Mesothelial cell of epicardium (in vitro differentiated cells): ENCODE measurements around the gene RCVRN. TPM values are rescaled to one million over a fixed set of nuclear protein-coding genes. Genes with fewer than 3 reads are reported as not detected.

Source experiments
- DNase-seq, 2 experiments: peaks; one replicate each; pipeline ENCODE4 v3.0.0; 2021; ENCODE audit warnings: low spot score in 2 of 2; ENCODE audit not compliant: unreplicated experiment in 2 of 2
- H3K27ac Mint-ChIP-seq: 2 replicates; pipeline ENCODE4 v1.8.0; 2021; ENCODE audit warnings: mixed read lengths
- H3K27me3 Mint-ChIP-seq: 2 replicates; pipeline ENCODE4 v1.8.0; 2021; ENCODE audit warnings: low read depth, mixed read lengths
- H3K36me3 Mint-ChIP-seq: 2 replicates; pipeline ENCODE4 v1.8.0; 2021; ENCODE audit warnings: mixed read lengths
- H3K4me1 Mint-ChIP-seq: 2 replicates; pipeline ENCODE4 v1.8.0; 2021; ENCODE audit warnings: mixed read lengths
- H3K4me3 Mint-ChIP-seq: 2 replicates; pipeline ENCODE4 v1.8.0; 2021; ENCODE audit warnings: mild to moderate bottlenecking, moderate library complexity, mixed read lengths
- H3K9me3 Mint-ChIP-seq: 2 replicates; pipeline ENCODE4 v1.8.0; 2021; ENCODE audit warnings: mixed read lengths
- CTCF ChIP-seq: fragments of 200-600 bp; sonication (generic); IDR thresholded peaks from one replicate; pipeline ENCODE4 v1.5.0; 2021; ENCODE audit warnings: antibody characterized with exemption; ENCODE audit not compliant: unreplicated experiment
- total RNA-seq: library from RNA; stranded (reverse); gene quantifications from 3 replicates; pipeline ENCODE4 v1.2.1, GENCODE V29; 2021

The RCVRN gene
- total RNA-seq, 1 donor from 2014 or later, result 1.8 TPM

GRCh38 chr17:9936095-9936494 lies 31.0 kb upstream of the RCVRN start:
- no peak for TF ChIP-seq CTCF
- DNase-seq, result no peak
- no peak overlapping the region for H3K27ac Mint-ChIP-seq
- H3K27me3 Mint-ChIP-seq, result no peaks in the 10 kb centered on the region
- H3K4me1 Mint-ChIP-seq, result no peaks in the 10 kb centered on the region
- no peak overlapping the region for H3K4me3 Mint-ChIP-seq
- no peaks in the 10 kb centered on the region for H3K9me3 Mint-ChIP-seq
- peaks cover 24% of the 10 kb centered on the region for H3K36me3 Mint-ChIP-seq

- TF ChIP-seq CTCF, result no peak
- Mint-ChIP-seq H3K27me3 (no peaks in the 10 kb centered on the region), H3K36me3 (peaks cover 21% of the 10 kb centered on the region), H3K4me3 (no peak overlapping the region), H3K9me3 (no peaks in the 10 kb centered on the region), H3K4me1 (no peaks in the 10 kb centered on the region), H3K27ac (no peak overlapping the region)
- DNase-seq, result no peak
These were observed 30.3 kb upstream of the RCVRN start for GRCh38 chr17:9935408-9935807.

- Mint-ChIP-seq H3K27ac (no peak overlapping the region), H3K4me1 (no peaks in the 10 kb centered on the region), H3K4me3 (no peak overlapping the region), H3K27me3 (no peaks in the 10 kb centered on the region), H3K9me3 (no peaks in the 10 kb centered on the region), H3K36me3 (peaks cover 16% of the 10 kb centered on the region)
- no peak for TF ChIP-seq CTCF
- DNase-seq, result no peak
These were observed 29.3 kb upstream of the RCVRN start for GRCh38 chr17:9934331-9934730.

- no peak overlapping the region for H3K4me3 Mint-ChIP-seq
- peaks cover 7% of the 10 kb centered on the region for H3K36me3 Mint-ChIP-seq
- no peak for DNase-seq
- no peak for TF ChIP-seq CTCF
- peaks cover 6% of the 10 kb centered on the region for H3K4me1 Mint-ChIP-seq
- no peaks in the 10 kb centered on the region for H3K9me3 Mint-ChIP-seq
- H3K27me3 Mint-ChIP-seq, result no peaks in the 10 kb centered on the region
- no peak overlapping the region for H3K27ac Mint-ChIP-seq
These were observed 27.4 kb upstream of the RCVRN start for GRCh38 chr17:9932491-9932890.

- H3K36me3 Mint-ChIP-seq, result peaks cover 4% of the 10 kb centered on the region
- TF ChIP-seq CTCF, result no peak
- DNase-seq, result no peak
- H3K4me3 Mint-ChIP-seq, result no peak overlapping the region
- H3K27ac Mint-ChIP-seq, result no peak overlapping the region
- no peaks in the 10 kb centered on the region for H3K9me3 Mint-ChIP-seq
- no peaks in the 10 kb centered on the region for H3K27me3 Mint-ChIP-seq
- peaks cover 6% of the 10 kb centered on the region for H3K4me1 Mint-ChIP-seq
These were observed 26.2 kb upstream of the RCVRN start for GRCh38 chr17:9931144-9931741.

- Mint-ChIP-seq H3K36me3 (peaks cover 4% of the 10 kb centered on the region), H3K27me3 (no peaks in the 10 kb centered on the region), H3K27ac (no peak overlapping the region), H3K4me3 (no peak overlapping the region), H3K9me3 (no peaks in the 10 kb centered on the region), H3K4me1 (peaks cover 6% of the 10 kb centered on the region)
- no peak for TF ChIP-seq CTCF
- DNase-seq, result no peak
These were observed 24.8 kb upstream of the RCVRN start for GRCh38 chr17:9929871-9930270.
